ENCODE measurements around the gene HERC4.

Gene HERC4

DNA sequence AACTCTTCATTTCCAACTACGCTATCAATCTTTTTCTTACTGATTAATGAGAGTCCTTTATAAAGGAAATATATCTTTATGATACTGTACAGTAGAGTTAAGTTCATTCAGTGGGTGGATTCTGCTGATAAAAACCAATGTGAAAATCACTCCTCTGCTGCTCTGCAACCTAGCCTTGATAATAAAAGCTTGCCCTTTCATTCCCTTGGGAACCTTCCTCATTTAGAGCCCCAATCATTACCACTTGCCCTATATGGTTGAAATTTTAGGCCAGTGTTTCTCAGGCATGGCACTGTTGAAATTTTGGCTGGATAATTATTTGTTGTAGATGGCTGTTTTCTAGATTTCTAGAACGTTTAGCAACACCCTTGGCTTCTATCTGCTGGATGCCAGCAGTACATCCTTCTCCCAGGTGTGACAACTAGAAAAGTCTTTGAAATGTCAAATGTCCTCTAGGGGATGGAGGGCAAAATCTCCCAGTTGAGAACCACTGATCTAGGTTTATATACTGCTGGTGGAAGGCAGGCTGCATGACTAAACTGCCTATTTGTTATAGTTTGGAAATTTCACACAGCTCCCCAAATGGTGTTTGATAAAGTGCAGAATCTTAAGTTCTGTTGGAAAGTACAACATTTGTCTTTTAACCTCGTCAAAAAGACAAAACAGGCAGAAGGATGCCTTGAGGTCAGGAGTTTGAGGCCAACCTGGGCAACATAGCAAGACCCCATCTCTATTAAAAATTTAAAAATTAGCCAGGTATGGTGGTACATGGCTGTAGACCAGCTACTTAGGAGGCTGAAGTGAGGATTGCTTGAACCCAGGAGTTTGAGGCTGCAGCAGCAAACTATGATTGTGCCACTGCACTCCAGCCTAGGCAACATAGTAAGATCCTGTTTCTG, 199.5 kb downstream of the HERC4 start:
- DNase-seq: no peak

All from stimulated activated CD4-positive, alpha-beta T cell treated with anti-CD3 and anti-CD28 coated beads, Interleukin-4, amount 100 ng/mL, for 1 hour (primary cell).